ENCODE results near the gene MYH11.
"Not testable (repeated sequence)": the region's sequence is repeated elsewhere in the genome, so short reads cannot be mapped to it uniquely, and the experiment has no call there.

Gene MYH11

DNA sequence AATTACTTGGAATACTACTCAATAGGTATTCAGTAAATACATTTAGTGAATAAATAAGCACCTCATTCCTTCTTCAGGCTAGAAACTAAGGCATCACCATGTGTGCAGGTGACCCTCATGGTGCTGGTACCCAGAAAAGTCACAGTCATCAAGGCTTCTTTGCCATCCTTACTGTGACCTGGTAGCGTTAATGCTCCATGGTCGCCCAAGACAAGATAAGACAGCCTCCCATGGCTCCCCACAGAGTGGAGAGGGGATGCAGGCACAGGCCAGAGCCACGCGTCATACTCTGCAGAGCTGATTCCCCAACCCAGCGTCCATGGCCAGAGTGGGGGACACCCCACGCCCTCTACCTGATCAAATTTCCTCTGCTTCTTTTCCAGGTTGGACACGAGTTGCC, 133.0 kb downstream of the MYH11 start:
- DNase-seq (ENCODE audit: low read depth in 4 of 4, low spot score in 1 of 4), result no peak

DNA sequence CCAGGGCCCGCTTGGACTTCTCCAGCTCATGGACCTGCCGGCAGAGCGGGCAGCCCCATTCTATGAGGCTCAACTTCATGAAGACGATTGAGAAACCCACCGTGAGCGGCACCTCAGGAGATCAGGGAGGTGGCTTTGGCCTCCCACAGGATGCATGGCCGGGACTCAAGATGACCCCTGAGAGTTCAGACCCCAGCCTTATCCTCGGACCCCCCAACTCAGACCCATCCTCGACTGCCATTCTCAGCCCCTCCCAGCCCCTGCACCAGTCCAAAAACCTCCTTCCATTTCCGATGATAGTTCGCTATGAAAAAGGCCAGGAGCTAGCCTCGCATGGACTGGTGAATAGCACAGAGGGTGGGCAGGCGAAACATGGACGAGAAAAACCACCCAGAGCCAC, 135.8 kb downstream of the MYH11 start:
- no peak for DNase-seq (ENCODE audit: low read depth in 4 of 4, low spot score in 1 of 4)

DNA sequence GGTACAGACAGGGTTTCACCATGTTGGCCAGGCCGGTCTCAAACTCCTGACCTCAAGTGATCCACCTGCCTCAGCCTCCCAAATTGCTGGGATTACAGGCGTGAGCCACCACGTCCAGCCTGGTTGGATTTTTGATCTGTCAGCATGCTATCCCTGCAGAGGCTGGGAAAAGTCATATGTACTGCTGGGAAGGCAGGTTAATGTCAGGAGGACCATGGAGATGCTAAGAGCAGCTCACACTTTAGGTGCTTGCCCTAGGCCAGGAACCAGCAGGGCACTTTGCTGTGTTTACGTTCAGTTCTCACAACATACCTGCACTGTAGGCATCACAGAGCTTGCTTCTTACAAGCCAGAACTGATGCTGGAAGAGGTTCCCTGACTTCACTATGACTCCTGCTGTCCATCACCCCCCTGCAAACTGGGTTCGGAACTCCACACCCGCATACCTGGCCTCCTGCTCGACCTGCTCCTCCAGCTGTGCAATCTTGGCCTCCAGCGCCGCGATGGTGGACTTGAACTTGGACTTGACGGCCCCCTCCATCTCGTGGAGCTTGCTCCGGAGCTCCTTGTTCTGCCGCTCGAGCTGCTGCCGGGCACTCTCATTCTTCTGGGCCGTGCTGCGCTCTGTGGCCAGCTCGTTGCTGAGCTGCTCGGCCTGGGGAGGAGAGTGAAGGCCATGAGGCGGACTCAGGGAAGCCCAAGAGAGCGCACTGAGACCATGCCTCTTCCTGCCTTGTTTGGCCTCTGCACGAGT, 140.0 kb downstream of the MYH11 start:
- DNase-seq (ENCODE audit: low read depth in 4 of 4, low spot score in 1 of 4), result no peak

DNA sequence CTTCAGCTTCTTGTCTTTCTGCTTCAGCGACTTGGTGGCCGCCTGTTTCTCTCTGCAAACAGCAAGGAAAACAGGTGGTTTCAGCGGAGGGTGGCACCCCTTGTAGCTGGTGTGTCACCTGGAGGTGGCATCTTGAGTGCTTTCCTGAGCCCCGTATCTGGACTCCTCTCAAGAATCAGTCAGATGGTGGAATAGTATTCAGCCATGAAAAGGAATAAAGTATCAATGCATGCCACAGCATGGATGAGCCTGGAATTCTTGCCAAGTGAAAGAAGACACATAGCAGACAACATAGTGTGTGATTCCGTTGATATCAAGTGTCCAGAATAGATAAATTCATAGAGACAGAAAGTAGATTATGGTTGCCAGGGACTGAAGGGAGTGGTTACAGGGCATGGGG, 141.6 kb downstream of the MYH11 start:
- no peak for DNase-seq (ENCODE audit: low read depth in 4 of 4, low spot score in 1 of 4)

DNA sequence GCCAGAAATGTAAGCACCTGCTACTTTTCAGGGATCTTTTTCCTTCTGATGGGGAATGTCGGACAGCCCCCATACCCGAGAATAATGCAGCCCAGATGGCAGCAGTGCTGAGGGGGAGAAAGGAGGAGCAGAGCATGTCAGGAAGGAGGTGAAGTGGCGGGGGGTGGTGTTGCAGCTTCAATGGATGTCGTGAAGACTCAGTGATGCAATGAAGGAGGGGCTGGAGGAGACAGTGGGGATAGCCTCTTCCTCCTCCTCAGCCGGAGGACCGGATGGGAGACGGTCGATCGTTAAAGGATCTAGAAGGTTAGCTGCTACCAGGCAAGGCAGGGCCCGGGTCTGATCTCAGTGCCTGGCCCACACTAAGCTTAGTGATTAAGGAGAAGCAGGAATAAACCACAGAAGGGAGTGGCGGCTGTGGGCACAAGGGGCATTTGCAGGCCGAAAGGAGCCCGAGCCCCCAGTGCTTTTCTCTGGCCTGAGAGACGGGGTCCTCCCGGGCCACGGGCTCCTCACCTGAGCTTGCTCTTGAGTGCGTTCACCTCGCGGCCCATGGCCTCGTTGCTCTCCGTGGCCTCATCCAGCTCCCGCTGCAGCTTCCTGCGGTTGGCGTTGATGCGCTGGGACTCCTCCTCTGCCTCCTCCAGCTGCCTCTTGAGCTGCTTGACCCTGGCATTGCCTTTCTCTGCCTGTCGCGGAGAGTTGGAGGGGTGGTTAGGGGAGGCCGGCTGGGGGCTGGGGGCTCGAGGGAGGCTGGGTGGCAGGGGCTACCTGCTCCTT, 142.2 kb downstream of the MYH11 start:
- DNase-seq (ENCODE audit: low read depth in 4 of 4, low spot score in 1 of 4), result no peak

DNA sequence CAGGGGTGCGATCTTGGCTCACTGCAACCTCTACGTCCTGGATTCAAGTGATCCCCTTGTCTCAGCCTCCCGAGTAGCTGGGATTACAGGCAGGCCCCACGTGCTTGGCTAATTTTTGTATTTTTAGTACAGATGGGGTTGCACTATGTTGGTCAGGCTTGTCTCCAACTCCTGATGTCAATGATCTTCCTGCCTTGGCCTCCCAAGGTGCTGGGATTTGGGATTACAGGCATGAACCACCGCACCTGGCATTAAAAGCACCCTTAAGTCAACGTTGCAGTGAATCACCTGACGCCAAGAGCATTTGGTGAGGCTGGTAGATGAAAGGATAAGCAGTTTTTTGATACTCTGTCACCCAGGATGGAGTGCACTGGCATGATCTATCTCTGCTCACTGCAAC, 147.8 kb downstream of the MYH11 start:
- DNase-seq (ENCODE audit: low read depth in 4 of 4, low spot score in 1 of 4), result no peak

DNA sequence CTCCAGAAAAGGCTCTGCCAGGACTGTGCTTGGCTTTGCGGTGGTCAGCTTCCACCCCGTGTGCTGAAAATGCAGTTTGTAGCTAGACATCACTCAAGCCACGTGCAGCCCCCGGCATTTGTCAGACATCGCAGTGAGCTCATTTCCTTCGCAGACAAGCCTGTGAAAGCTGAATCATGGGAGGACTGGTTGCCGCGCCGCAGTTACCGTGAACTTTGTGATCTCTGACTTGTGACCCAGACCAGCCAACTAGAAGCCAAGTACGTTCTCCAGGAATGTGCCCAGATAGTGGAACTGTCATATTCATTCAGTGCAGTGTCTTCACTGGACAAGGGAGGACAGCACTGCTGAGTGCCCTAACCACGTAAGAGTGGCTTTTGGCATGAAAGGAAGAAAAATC, 148.7 kb downstream of the MYH11 start:
- no peak for DNase-seq (ENCODE audit: low read depth in 4 of 4, low spot score in 1 of 4)

DNA sequence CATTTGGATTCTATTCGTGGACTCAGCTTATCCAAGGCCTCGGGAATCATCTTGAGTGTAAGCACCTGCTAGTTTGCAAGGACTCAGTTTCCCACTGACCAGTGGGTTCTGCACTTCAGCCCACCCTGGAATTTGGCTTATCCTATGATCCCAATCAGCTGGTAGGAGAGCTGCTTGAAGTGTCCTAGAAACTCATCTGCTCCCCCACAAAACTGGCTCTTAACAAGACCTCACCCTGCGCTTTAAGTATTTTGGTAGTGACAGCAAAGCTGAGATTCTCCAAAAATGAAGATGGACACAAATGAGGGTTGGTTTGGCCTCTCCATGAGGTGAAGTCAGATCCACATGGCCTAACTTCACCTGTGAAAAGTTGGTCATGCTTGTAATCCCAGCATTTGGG, 149.5 kb downstream of the MYH11 start:
- DNase-seq (ENCODE audit: low read depth in 4 of 4, low spot score in 1 of 4), result no peak

DNA sequence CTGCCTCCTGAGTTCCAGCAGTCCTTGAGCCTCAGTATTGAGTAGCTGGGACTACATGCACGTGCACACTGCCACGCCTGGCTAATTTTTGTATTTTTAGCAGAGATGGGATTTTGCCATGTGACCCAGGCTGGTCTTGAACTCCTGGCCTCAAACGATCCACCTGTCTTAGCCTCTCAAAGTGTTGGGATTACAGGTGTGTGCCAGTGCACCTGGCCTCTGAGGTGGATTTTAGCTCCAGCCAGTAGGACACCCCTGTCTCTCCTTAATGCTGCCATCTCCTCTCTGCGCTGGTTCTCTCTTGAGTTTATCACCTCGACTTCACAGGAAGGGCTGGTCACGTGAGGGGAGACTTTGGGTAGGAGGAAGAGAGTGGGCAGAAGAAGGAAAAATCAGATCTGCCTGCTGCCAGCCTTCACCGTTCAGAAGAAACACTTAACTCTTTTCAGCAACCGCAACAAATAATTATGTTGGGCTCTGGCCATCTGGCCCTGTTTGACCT, 151.7 kb downstream of the MYH11 start:
- DNase-seq (ENCODE audit: low read depth in 4 of 4, low spot score in 1 of 4), result no peak

DNA sequence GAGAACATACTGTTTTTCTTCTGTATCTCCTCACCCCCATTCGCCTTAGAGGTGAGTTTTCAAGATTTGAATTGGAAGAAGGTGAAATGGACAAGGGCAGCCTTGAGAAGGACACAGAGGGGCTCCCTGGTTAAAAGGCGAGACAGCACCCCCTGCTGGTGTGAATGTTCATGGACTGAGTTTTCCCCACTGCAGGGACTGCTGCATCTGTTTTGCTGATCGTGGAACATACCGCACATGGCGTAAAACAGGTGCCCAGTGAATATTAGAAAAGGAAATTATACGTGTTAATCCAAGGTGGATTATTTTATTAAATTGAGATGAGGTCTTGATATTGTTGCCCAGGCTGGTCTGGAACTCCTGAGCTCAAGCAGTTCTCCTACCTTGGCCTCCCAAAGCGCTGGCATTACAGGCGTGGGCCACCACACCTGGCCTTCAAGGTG, 152.3 kb downstream of the MYH11 start:
- peak; percentile 58 to 66 (median 64) for DNase-seq (ENCODE audit: low read depth in 4 of 4, low spot score in 1 of 4)

DNA sequence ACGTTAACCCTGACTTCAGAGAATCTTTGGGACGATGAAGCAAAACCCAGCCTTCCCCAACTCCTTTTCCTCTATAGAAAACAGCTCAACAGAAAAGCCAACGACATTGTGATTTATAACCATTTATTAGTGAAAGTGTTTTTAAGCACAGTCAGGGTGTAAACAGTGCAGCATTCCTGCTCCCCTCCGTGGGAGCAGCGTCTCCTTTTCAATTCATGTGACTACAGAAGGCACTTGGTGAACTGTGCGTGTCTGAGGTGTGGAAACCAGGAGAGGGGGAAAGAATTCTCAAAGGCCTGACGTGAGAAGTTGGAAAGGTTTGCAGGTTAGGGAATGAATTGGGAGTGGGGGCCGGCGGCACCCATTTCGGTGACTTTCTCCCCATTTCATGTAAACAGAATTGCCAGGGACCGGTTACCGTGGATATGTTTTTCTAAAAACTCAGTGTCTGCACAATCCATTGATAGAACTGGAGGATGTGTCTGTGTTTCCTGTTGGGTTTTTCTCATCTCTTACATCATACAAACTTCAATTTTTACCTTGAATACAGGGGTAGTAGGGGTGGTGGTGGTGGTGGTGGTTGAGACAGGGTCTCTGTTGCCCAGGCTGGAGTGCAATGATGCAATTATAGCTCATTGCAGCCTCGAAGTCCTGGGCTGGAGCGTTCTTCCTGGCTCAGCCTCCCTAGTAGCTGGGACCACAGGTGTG, 153.6 kb downstream of the MYH11 start:
- DNase-seq (ENCODE audit: low read depth in 4 of 4, low spot score in 1 of 4), result no peak

DNA sequence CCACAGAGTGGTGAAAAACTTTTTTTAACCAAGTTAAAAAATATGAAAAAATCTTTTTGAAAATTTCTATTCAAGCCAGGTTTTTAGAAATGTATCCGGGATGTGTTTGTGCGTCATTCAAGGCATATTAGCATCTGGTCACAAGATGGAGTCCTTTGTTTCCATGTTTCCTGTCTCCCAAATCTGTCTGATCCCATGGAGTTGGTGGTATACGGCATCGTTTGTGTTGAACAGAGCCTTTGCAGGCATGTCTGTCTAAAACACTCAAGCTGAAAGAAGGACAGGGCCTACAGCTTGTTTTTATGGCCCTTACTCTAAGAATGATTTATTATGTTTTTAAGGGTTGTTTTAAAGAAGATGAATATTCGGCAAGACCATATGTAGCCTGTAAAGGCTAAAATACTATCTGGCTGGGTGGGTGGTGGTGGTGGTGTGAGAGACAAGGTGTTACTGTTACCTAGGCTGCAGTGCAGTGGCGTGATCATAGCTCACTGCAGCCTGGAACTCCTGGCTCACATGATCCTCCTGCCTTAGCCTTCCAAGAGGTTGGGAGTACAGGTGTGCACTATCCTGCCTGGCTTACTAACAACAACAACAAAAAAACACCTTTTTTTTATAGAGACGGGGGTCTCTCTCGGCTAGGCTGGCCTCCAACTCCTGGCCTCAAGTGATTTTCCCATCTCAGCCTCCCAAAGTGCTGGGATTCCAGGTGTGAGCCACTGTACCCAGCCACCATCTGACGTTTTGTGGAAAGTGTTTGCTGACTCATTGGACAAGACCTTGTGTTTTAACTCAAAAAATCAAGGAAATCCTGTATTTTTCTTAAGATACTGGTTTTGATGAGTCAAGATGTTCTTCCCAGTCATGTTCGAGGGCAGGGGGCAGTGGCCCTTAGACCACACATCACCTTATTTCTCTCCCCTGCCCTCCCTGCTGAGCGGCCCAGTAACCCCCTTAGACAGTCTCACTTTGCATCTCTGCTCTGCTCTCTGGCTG, 154.6 kb downstream of the MYH11 start:
- DNase-seq (ENCODE audit: low read depth in 4 of 4, low spot score in 1 of 4), result no peak

DNA sequence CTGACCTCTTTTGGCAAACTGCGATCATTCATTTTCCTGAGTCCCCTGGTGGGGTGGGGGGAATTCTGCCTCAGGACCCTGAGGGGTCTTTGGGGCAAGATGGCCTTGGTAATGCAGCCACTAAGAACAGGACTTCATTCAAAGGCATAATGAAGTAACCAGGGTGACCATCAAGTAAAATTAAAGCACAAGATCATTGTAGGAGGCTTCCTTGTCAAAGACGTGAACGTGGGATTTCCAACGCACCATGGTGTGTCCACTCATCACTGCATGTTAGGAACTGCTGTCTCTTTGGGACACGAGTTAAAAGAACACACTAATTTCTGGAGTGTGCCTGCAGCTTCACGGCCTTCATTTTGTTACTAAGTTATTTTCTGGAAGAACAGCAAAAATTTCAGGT, 155.5 kb downstream of the MYH11 start:
- DNase-seq (ENCODE audit: low read depth in 4 of 4, low spot score in 1 of 4), result no peak

DNA sequence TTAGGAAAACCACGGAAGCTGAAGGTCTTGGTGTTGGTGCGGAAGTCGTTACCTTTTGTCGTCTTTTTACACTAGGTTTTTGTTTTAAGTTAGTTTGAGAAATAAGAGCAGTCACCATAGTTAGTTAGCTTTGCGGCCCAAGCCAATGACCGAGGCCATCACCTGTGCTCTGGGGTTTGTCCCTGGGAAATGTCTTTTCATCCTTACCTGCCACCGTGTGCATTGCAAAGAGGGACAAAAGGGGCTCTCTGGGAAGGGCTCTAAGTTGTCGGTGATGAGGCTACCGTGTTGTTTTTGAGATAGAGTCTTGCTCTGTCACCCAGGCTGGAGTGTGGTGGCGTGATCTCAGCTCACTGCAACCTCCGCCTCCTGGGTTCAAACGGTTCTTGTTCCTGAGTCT, 157.0 kb downstream of the MYH11 start:
- no peak for DNase-seq (ENCODE audit: low read depth in 4 of 4, low spot score in 1 of 4)

DNA sequence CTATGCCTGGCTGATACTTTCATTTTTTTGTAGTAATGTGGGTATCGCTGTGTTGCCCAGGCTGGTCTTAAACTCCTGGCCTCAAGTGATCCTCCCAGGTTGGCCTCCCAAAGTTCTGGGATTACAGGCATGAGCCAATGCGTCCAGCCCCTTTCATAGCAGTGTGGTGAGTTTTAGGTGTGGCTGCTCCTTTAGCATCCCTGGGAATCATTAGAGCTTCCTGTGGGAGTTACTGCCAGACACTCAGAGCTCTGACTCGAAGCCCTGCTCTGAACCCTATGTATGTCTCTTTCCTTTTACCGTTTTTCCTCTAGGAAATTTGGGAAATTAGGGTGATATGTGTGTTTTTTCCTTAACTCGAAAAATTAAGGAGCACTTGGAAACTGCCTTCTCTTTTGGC, 162.3 kb downstream of the MYH11 start:
- no peak for DNase-seq (ENCODE audit: low read depth in 4 of 4, low spot score in 1 of 4)

DNA sequence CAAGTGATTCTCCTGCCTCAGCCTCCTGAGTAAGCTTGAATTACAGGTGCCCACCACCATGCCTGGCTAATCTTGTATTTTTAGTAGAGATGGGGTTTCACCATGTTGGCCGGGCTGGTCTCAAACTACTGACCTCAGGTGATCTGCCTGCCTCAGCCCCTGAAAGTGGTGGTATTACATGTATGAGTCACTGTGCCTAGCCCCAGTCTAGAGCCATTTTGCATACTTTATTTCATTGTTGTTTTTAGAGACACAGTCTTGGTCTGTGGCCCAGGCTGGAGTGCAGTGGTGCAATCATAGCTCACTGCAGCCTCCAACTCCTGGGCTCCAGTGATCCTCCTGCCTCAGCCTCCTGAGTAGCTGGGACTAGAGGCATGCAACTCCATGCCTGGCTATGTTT, 164.3 kb downstream of the MYH11 start:
- not testable (repeated sequence) for DNase-seq (ENCODE audit: low read depth in 4 of 4, low spot score in 1 of 4)

DNA sequence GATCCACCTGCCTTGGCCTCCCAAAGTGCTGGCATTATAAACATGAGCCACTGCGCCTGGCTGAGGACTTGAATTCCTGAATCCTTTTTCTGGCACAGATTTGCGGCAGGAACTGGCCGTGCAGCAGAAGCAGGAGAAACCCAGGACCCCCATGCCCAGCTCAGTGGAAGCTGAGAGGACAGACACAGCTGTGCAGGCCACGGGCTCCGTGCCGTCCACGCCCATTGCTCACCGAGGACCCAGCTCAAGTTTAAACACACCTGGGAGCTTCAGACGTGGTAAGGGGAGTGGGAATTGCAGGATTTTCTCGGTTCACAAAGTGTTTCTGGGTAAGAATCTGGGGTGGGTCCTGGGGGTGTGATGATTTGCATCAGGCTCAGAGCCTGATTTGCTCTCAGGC, 165.8 kb downstream of the MYH11 start:
- DNase-seq (ENCODE audit: low read depth in 4 of 4, low spot score in 1 of 4), result no peak

DNA sequence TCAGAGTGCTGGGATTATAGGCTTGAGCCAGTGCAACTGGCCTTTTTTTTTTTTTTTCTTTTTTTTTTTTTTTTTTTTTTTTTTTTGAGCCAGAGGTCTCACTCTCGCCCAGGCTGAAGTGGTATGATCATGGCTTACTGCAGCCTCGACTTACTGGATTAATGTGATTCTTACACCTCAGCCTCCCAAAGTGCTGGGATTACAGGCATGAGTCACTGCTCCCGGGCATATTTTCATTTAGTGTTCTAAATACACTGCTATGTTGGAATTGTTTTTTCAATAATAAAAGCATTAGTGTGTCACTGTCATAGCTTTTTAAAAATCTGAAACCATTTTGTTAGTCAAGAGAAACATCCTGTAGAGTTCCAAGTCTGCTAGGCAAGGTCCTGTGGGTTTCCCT, 166.5 kb downstream of the MYH11 start:
- DNase-seq (ENCODE audit: low read depth in 4 of 4, low spot score in 1 of 4), result no peak

DNA sequence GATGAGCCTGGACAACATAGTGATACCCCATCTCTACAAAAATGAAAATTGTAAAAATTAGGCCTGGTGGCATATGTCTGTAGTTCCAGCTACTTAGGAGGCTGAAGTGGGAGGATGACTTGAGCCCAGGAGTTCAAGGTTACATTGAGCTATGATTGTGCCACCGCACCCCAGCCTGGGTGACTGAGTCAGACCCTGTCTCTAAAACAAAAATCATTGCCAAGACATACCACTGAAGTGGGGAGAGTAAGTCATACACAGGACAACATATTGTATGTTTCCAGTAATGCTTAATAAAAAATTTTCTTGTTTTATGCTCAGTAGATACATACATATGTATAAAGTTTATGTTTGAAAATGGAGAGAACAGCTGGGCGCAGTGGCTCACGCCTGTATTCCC, 167.5 kb downstream of the MYH11 start:
- no peak for DNase-seq (ENCODE audit: low read depth in 4 of 4, low spot score in 1 of 4)

DNA sequence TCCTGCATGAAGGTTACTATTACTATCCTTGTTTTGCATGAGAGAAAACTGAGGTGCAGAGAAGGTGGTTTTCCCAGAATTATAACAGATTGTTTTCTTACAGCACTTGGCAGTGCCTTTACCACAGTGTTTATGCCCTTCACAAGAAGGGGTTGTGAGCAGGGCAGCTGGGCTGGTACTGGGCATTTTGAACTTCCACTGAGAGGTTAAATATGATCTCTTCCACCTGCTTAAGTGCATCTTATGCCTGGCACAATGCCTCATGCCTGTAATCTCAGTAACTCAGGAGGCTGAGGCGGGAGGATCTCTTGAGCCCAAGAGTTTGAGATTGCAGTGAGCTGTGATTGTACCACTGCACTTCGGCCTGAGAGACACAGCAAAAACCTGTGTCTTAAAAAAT, 170.5 kb downstream of the MYH11 start:
- DNase-seq (ENCODE audit: low read depth in 4 of 4, low spot score in 1 of 4), result no peak

Data from stimulated activated CD4-positive, alpha-beta T cell treated with anti-CD3 and anti-CD28 coated beads, Interleukin-1b, Interleukin-23, amount 100 ng/mL, for 24 hours (primary cell).